Non-pigmented ciliary epithelial cell (primary cell): ENCODE data around the gene ZNF383.
"Not testable (repeated sequence)": the region's sequence is repeated elsewhere in the genome, so short reads cannot be mapped to it uniquely, and the experiment has no call there.

Experiments used
- DNase-seq: peaks from one replicate; pipeline ENCODE4 v3.0.0-alpha.2; 2010; ENCODE audit warnings: low read depth

The ZNF383 gene

GRCh38 chr19:37217775-37218591 lies at the start of gene ZNF383:
TSS of gene ZNF383 (plus strand) at chr19:37218214. CDS start at chr19:37230454, 12,240 bp downstream.
- DNase-seq = peak; percentile 50

- peak; percentile 90 for DNase-seq
Observed at GRCh38 chr19:37172368-37173366, 45.3 kb upstream of the ZNF383 start, which contains the start of gene ZNF585A. TSS of gene ZNF585A (minus strand) at chr19:37172695. CDS start at chr19:37169910, 2,785 bp downstream.

DNA sequence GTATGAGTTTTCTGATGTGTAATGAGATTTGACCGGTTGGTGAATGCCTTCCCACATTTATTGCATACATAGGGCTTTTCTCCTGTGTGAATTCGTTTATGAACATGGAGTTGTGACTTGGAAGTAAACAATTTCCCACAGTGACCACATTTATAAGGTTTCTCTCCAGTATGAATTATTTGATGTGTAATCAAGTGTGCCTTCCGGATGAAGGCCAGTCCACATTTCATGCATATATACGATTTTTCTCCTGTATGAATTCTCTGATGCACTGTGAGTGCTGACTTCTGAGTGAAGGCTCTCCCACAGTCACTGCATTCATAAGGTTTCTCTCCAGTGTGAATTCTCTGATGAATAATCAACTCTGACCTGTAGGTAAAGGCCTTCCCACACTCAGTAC lies 31.9 kb upstream of the ZNF383 start:
- not testable (repeated sequence) for DNase-seq

- not testable (repeated sequence) for DNase-seq
Observed at GRCh38 chr19:37195248-37195647, 22.8 kb upstream of the ZNF383 start.

GRCh38 chr19:37197115-37197514 lies 20.9 kb upstream of the ZNF383 start:
- DNase-seq = not testable (repeated sequence)

GRCh38 chr19:37197768-37198167 lies 20.2 kb upstream of the ZNF383 start:
- no peak for DNase-seq

GRCh38 chr19:37217480-37217774 lies 587 bp upstream of the ZNF383 start:
- no peak for DNase-seq

GRCh38 chr19:37218592-37218935 lies 550 bp downstream of the ZNF383 start:
- DNase-seq = no peak

DNA sequence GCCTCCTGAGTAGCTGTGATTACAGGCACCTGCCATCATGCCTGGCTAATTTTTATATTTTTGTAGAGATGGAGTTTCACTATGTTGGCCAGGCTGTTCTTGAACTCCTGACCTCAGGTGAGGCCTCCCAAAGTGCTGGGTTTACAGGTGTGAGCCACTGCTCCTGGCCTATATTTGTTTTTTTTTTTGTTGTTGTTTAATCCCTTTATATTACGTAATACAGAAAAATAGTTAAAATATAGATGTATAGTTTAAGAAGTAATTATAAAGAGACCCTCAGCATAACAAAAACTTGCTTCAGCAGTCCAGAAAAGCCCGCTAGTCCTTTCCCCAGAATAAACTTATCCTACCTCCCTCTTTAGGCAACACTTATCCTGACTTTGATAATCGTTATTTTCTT lies 2.4 kb downstream of the ZNF383 start:
- no peak for DNase-seq

GRCh38 chr19:37221136-37221535 lies 3.1 kb downstream of the ZNF383 start:
- DNase-seq = no peak

DNA sequence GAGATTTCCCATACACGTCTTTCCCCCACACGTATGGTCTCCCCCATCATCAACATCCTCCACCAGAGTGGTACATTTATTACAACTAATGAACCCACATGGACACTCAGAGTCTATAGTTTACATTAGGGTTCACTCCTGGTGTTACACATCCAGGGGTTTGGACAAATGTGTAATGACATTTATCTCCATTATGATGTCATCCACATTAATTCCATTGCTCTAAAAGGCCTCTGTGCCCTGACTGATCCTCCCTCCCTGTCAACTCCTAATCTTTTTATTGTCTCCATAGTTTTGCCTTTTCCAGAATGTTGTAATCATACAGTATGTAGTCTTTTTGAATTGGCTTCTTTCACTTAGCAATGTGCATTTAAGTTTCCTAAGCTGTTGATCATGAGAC lies 8.2 kb downstream of the ZNF383 start:
- DNase-seq = no peak

- DNase-seq = no peak
Observed at GRCh38 chr19:37227996-37228395, 10.0 kb downstream of the ZNF383 start.

GRCh38 chr19:37243206-37243632 lies 25.2 kb downstream of the ZNF383 start:
- no peak for DNase-seq

- peak; percentile 99 for DNase-seq
Observed at GRCh38 chr19:37251308-37252229, 33.6 kb downstream of the ZNF383 start.

GRCh38 chr19:37263028-37263427 lies 45.0 kb downstream of the ZNF383 start:
- not testable (repeated sequence) for DNase-seq

DNA sequence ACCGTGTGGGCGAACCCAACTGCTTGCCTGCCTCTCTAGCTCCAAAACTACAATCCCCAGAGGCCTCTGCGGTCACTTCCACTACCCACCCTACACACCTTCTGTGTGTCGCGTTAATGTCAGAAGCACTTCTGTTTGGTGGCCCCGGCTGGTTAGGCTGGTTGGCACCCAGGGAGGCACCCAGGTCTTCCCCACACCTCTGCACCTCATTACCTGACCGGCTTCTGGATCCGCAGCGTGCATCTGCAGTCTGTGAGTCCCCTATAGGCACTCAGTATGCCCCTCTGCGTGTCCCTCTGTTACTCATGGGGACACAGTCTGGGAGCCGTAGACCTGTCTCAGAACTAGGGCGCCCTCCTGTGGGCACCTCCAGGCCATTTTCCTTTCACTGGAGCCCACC lies 49.0 kb downstream of the ZNF383 start:
- DNase-seq = not testable (repeated sequence)

DNA sequence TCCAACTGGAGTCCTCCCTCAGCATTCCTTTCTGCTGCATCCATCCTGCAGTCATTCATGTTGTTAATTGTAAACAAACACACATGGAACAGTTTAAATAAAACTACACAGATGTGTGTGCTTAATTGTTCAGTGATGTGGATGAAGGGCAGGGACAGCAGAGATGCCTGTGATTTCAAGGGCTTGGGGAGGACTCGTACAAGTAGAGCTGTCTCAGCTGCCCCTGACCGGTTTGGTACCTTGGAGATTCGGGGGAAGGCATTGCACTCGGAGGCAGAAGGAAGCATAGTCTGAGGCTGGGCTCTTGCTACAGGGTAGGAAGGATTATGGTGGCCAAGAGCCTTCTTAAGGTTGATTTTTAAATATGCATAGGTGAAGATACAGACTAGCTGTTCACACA lies 49.7 kb downstream of the ZNF383 start:
- not testable (repeated sequence) for DNase-seq

- not testable (repeated sequence) for DNase-seq
Observed at GRCh38 chr19:37280656-37281055, 62.6 kb downstream of the ZNF383 start.

GRCh38 chr19:37284020-37284419 lies 66.0 kb downstream of the ZNF383 start:
- DNase-seq = not testable (repeated sequence)

- not testable (repeated sequence) for DNase-seq
Observed at GRCh38 chr19:37289229-37289628, 71.2 kb downstream of the ZNF383 start.
